Testis (tissue), 3 donors: ENCODE results near the gene FAM107B. TPM values are rescaled to one million over a fixed set of nuclear protein-coding genes. Genes with fewer than 3 reads are reported as not detected.

Source experiments
- DNase-seq: peaks from one replicate; pipeline ENCODE4 v3.0.0-alpha.2; 2019
- H3K27ac ChIP-seq, 2 donors: fragments of 200-600 bp; sonication (generic); one replicate each; pipeline ENCODE4 v1.5.1; 2019
- H3K27me3 ChIP-seq: fragments of 200-600 bp; sonication (generic); one replicate; pipeline ENCODE4 v1.5.1; 2019
- H3K36me3 ChIP-seq: fragments of 200-600 bp; sonication (generic); one replicate; pipeline ENCODE4 v1.5.1; 2017; ENCODE audit warnings: low read depth; ENCODE audit errors: missing control alignments
- H3K4me1 ChIP-seq: fragments of 200-600 bp; sonication (generic); one replicate; pipeline ENCODE4 v1.5.1; 2019
- H3K4me3 ChIP-seq, 2 donors: fragments of 200-600 bp; sonication (generic); one replicate each; pipeline ENCODE4 v1.5.1; 2017 to 2019
- H3K9me3 ChIP-seq: fragments of 200-600 bp; sonication (generic); one replicate; pipeline ENCODE4 v1.5.1; 2017
- CTCF ChIP-seq, 3 experiments: fragments of 450-650 bp in 2 of 3; fragments of 200-600 bp in 1 of 3; sonication (generic) in 1 of 3; IDR thresholded peaks; one replicate each; pipeline ENCODE4 v1.5.1; 2016 to 2019; ENCODE audit warnings: antibody characterized with exemption in 3 of 3, mild to moderate bottlenecking in 2 of 3, moderate library complexity in 1 of 3
- POLR2A ChIP-seq: fragments of 450-650 bp; IDR thresholded peaks from one replicate; pipeline ENCODE4 v1.6.1; 2017; ENCODE audit warnings: antibody characterized with exemption, mild to moderate bottlenecking, moderate library complexity
- WGBS, 2 donors: methylation state at CpG; one replicate each; pipeline ENCODE4 v1.1.5; 2018; 5-methylcytosine and 5-hydroxymethylcytosine counted together
- intact Hi-C: fragments of 100-400 bp; cut with DNase I; formaldehyde crosslinking; loops from one replicate; pipeline ENCODE4 v1.15.1; 2023; ENCODE audit warnings: low total_unique reads
- polyA plus RNA-seq: library from polyadenylated mRNA; stranded (reverse); fragments of 350-450 nt; fragmentation: Illumina TruSeq; extraction: RNeasy Lipid Tissue Mini Kit (QIAGEN cat#74804); gene quantifications from one replicate; pipeline ENCODE4 v1.2.3, GENCODE V29; 2014; ENCODE audit warnings: low read depth, low replicate concordance; ENCODE audit not compliant: insufficient read depth
- total RNA-seq, 2 donors: library from RNA; depleted of rRNA; stranded (reverse); fragments of >200 nt; gene quantifications; one replicate each; pipeline ENCODE4 v1.2.3, GENCODE V29; 2016

The FAM107B gene
- total and polyA plus RNA-seq, 3 donors from 2014 or later = 71.7 to 89.5 (median 82.8) TPM

- Histone ChIP-seq H3K4me1 (peaks cover 12% of the 10 kb centered on the region), H3K36me3 (no peaks in the 10 kb centered on the region), H3K9me3 (no peaks in the 10 kb centered on the region), H3K27ac (no peak overlapping the region), H3K27me3 (no peaks in the 10 kb centered on the region), H3K4me3 (no peak overlapping the region)
- TF ChIP-seq CTCF (IDR thresholded peaks at IDR 0.05) = no peak
- TF ChIP-seq POLR2A = no peak
- intact Hi-C loops = no loop called here
- 45 to 48% methylated on average over 5 of the region's 5 CpGs for WGBS, 2 donors
- DNase-seq = no peak
Observed at GRCh38 chr10:14616955-14617730, 157.6 kb downstream of the FAM107B start.

- Histone ChIP-seq H3K4me1 (peaks cover 12% of the 10 kb centered on the region), H3K36me3 (no peaks in the 10 kb centered on the region), H3K27ac (no peak overlapping the region), H3K4me3 (no peak overlapping the region), H3K9me3 (no peaks in the 10 kb centered on the region), H3K27me3 (no peaks in the 10 kb centered on the region)
- WGBS, 2 donors = 61 to 81% methylated on average over 2 of the region's 2 CpGs
- TF ChIP-seq POLR2A = no peak
- no peak for DNase-seq
- intact Hi-C loops = no loop called here
Observed at GRCh38 chr10:14616465-14616864, 158.2 kb downstream of the FAM107B start.

- WGBS, 2 donors = 90 to 96% methylated on average over 4 of the region's 4 CpGs
- no peaks in the 10 kb centered on the region for H3K9me3 ChIP-seq
- DNase-seq = no peak
Observed at GRCh38 chr10:14613588-14613920, 161.1 kb downstream of the FAM107B start.

GRCh38 chr10:14612873-14613587, 161.7 kb downstream of the FAM107B start:
- Histone ChIP-seq H3K4me3 (no peak overlapping the region), H3K4me1 (peaks cover 12% of the 10 kb centered on the region), H3K9me3 (no peaks in the 10 kb centered on the region), H3K36me3 (no peaks in the 10 kb centered on the region), H3K27me3 (no peaks in the 10 kb centered on the region), H3K27ac (peak overlapping the region; percentile 19 to 39)
- DNase-seq = no peak
- 78 to 86% methylated on average over 15 of the region's 15 CpGs for WGBS, 2 donors
- no peak for TF ChIP-seq CTCF (IDR thresholded peaks at IDR 0.05)
- no peak for TF ChIP-seq POLR2A
- intact Hi-C loops = no loop called here

More at GRCh38 chr10:14613588-14613920, 161.1 kb downstream of the FAM107B start:
- no peak overlapping the region for H3K4me3 ChIP-seq
- no peaks in the 10 kb centered on the region for H3K36me3 ChIP-seq
- no peaks in the 10 kb centered on the region for H3K27me3 ChIP-seq
- H3K4me1 ChIP-seq = peaks cover 12% of the 10 kb centered on the region
- TF ChIP-seq CTCF (IDR thresholded peaks at IDR 0.05) (no peak), POLR2A (no peak)
- intact Hi-C loops = no loop called here
- H3K27ac ChIP-seq = peak overlapping the region; percentile 3 to 19

GRCh38 chr10:14611968-14612693, 162.6 kb downstream of the FAM107B start:
- intact Hi-C loops = no loop called here
- Histone ChIP-seq H3K4me1 (peaks cover 8% of the 10 kb centered on the region), H3K27me3 (no peaks in the 10 kb centered on the region), H3K27ac (peak overlapping the region; percentile 9 to 39), H3K9me3 (no peaks in the 10 kb centered on the region), H3K36me3 (no peaks in the 10 kb centered on the region), H3K4me3 (no peak overlapping the region)
- WGBS, 2 donors = 11 to 18% methylated on average over 2 of the region's 2 CpGs
- DNase-seq = peak; percentile 37
- TF ChIP-seq POLR2A (no peak), CTCF (IDR thresholded peaks at IDR 0.05) (no peak)
